Mucosa of descending colon (tissue), 3 donors: ENCODE data around the gene TTC34. TPM values are rescaled to one million over a fixed set of nuclear protein-coding genes. Genes with fewer than 3 reads are reported as not detected.
"Not testable (repeated sequence)": the region's sequence is repeated elsewhere in the genome, so short reads cannot be mapped to it uniquely, and the experiment has no call there.

ENCODE experiments used
- ATAC-seq: fragments of 200-7000 bp; cut with Tn5 transposase; one replicate; pipeline ENCODE4 v1.9.1; 2020; ENCODE audit warnings: mild to moderate bottlenecking, moderate library complexity
- DNase-seq, 3 donors: peaks; one replicate each; pipeline ENCODE4 v3.0.0-alpha.2; 2020
- H3K36me3 ChIP-seq: fragments of 200-600 bp; one replicate; pipeline ENCODE4 v1.8.0; 2021; ENCODE audit warnings: low read depth, mild to moderate bottlenecking
- H3K4me1 ChIP-seq: fragments of 200-600 bp; one replicate; pipeline ENCODE4 v1.8.0; 2021; ENCODE audit warnings: low read depth, mild to moderate bottlenecking
- H3K4me3 ChIP-seq: fragments of 200-600 bp; one replicate; pipeline ENCODE4 v1.8.0; 2021; ENCODE audit warnings: mild to moderate bottlenecking
- H3K9me3 ChIP-seq: fragments of 200-600 bp; one replicate; pipeline ENCODE4 v1.8.0; 2021; ENCODE audit warnings: mild to moderate bottlenecking
- intact Hi-C, 2 donors: fragments of 100-400 bp; cut with DNase I in 1 of 2; cut with micrococcal nuclease in 1 of 2; formaldehyde crosslinking; loops; one replicate each; pipeline versions ENCODE4 v1.11.0 to v1.11.1; 2022; cut with DNase I, micrococcal nuclease
- total RNA-seq, 3 donors: library from RNA; stranded (reverse); fragmentation: NEBNext Ultra II Directional in 2 of 3; extraction: Animal tissue kit (Norgen Biotek cat#: 25700) in 2 of 3; gene quantifications; one replicate each; pipeline versions ENCODE4 v1.2.1 to v1.2.4, GENCODE V29; 2021 to 2023
- TF ChIP-seq, protein P1 (sequence below): fragments of 200-600 bp; IDR thresholded peaks from one replicate; pipeline ENCODE4 v1.8.0; 2022; ENCODE audit warnings: antibody characterized with exemption, mild to moderate bottlenecking
- donor health status: DM: no; HTN: no; CAD: no; lungs with moderate emphysema.
- donor health status: DM: no; HTN: no; CAD: no.
- donor health status: DM: no; HTN: yes; CAD: no.

TTC34 gene
- total RNA-seq, 3 donors from 2014 or later: 0.43 to 1.1 (median 0.61) TPM

DNA sequence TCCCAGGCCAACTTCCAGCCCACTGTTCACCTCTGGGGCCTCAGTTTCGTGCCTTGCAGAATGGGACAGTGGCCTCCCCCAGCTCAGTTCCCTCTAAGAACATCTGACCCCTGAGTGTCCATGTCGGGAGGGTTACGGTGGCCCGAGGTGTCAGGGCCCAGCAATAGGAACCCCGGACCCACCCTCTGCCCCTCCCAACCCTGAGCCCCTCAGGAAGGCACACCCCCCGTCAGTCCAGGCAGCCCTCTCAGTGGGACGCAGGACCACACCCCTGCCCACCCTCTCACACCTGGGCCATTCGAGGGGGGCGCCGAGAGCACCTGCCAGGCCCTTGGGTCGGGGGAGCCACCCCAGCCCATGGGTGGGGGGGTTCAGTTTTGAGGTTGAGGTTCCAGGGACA lies 447 bp downstream of the TTC34 start:
- no peak for ATAC-seq
- no peaks in the 10 kb centered on the region for H3K9me3 ChIP-seq

DNA sequence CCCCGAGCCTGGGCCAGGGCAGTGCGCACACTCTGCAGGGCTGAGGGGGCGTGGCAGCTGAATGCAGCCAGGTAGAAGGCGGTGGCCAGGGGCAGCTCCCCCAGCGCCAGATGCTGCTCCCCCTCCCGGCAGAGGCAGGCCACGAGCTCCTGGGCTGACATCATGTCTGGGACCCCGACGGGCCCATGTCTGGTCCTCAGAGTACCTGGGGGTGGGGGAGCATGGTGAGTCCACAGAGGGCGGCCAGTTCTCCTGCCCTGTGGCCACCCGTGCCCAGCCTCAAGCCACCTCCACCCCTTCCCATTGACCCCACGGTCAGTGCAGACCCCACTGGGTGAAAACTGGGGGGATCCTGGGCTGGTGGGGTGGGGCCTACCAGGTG lies 838 bp downstream of the TTC34 start:
- peak in 2 of 3 donors; percentile 13 to 34 for DNase-seq

More for the DNA sequence above, 447 bp downstream of the TTC34 start:
- H3K4me1 ChIP-seq: no peaks in the 10 kb centered on the region
- TF ChIP-seq, protein P1, sequence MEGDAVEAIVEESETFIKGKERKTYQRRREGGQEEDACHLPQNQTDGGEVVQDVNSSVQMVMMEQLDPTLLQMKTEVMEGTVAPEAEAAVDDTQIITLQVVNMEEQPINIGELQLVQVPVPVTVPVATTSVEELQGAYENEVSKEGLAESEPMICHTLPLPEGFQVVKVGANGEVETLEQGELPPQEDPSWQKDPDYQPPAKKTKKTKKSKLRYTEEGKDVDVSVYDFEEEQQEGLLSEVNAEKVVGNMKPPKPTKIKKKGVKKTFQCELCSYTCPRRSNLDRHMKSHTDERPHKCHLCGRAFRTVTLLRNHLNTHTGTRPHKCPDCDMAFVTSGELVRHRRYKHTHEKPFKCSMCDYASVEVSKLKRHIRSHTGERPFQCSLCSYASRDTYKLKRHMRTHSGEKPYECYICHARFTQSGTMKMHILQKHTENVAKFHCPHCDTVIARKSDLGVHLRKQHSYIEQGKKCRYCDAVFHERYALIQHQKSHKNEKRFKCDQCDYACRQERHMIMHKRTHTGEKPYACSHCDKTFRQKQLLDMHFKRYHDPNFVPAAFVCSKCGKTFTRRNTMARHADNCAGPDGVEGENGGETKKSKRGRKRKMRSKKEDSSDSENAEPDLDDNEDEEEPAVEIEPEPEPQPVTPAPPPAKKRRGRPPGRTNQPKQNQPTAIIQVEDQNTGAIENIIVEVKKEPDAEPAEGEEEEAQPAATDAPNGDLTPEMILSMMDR: no peak
- intact Hi-C loops: no loop called here
- H3K4me3 ChIP-seq: no peak overlapping the region
- no peaks in the 10 kb centered on the region for H3K36me3 ChIP-seq
- peak in 2 of 3 donors; percentile 15 to 37 for DNase-seq

DNA sequence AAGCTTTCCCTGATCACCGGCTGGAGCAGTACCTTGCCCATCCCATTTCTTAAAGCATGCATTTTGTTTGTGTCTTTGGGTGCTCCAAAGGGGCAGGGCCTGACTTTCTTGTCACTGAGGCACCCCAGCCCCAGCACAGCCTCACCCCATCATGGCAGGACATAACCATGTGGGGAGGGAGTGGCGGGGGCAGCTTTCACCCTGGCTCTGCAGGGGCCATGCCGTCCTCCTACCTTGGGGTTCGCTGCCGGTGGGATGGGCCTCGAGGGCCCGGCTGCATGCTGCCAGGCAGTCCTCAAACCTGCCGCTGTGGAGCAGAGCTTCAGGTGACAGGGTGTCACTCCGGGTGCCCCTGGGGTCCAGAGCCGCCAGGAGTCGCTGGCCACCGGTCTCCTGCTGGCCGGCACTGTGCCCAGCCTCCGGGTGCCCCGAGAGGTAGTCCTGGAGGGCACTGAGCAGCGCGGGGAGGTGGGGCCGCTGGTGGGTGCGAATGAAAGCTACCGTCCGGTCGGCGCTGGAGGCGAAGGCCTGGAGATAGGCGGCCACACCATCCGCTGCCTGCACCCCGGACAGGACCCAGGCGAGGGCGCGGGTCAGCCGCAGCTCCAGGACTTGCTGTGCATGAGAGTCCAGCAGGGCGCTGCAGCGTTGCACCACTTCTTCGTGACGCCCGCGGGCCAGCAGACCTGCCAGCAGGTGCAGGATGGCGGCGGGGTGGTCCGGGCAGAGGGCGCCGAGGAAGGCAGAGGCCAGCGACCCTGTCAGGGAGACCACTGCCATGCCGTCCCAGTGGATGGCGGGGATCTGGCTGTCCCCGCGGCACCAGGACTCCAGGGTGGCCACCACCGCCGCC lies 1.5 kb downstream of the TTC34 start:
- intact Hi-C loops: no loop called here
- Histone ChIP-seq H3K9me3 (peaks cover 3% of the 10 kb centered on the region), H3K4me1 (no peaks in the 10 kb centered on the region), H3K4me3 (no peak overlapping the region), H3K36me3 (no peaks in the 10 kb centered on the region)
- ATAC-seq (no peak), DNase-seq (peak in 2 of 3 donors; percentile 4 to 34)
- TF ChIP-seq, protein P1: no peak

More for the DNA sequence above, 838 bp downstream of the TTC34 start:
- no peak for ATAC-seq
- no peaks in the 10 kb centered on the region for H3K4me1 ChIP-seq
- intact Hi-C loops: no loop called here
- no peak overlapping the region for H3K4me3 ChIP-seq
- TF ChIP-seq, protein P1: no peak
- no peaks in the 10 kb centered on the region for H3K9me3 ChIP-seq
- no peaks in the 10 kb centered on the region for H3K36me3 ChIP-seq

DNA sequence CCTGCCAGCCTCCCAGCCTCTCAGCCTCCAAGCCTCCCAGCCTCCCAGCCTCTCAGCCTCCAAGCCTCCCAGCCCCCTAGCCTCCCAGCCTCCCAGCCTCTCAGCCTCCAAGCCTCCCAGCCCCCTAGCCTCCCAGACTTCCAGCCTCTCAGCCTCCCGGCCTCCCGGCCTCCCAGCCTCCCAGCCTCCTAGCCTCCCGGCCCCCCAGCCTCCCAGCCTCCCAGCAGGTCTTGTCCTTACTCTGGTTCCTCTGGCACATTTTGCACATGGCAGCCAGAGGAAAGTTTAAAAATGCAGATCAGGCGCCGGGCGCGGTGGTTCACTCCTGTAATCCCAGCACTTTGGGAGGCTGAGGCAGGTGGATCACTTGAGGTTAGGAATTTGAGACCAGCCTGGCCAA lies 2.5 kb downstream of the TTC34 start:
- peak in 1 of 3 donors; percentile 4 for DNase-seq
- H3K4me1 ChIP-seq, intact Hi-C loops, ATAC-seq, H3K9me3 ChIP-seq, H3K4me3 ChIP-seq, H3K36me3 ChIP-seq: not testable (repeated sequence)

DNA sequence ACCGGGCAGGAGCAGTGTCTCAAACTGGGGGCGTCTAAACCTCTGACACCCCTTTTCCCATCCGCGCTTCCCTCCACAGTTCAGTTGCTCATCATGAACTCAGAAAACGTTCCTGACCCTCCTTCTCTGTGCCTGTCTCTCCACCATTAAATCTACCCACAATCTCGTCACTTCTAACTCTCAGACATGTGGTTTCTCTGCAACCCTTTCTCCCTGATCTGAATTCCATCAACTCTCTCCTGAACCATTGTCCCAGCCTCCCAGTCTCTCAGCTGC lies 3.8 kb downstream of the TTC34 start:
- DNase-seq: no peak
- H3K4me3 ChIP-seq: no peak overlapping the region
- intact Hi-C loops: no loop called here
- H3K4me1 ChIP-seq: no peaks in the 10 kb centered on the region
- peaks cover 16% of the 10 kb centered on the region for H3K9me3 ChIP-seq
- no peaks in the 10 kb centered on the region for H3K36me3 ChIP-seq
- no peak for ATAC-seq
- TF ChIP-seq, protein P1: no peak

DNA sequence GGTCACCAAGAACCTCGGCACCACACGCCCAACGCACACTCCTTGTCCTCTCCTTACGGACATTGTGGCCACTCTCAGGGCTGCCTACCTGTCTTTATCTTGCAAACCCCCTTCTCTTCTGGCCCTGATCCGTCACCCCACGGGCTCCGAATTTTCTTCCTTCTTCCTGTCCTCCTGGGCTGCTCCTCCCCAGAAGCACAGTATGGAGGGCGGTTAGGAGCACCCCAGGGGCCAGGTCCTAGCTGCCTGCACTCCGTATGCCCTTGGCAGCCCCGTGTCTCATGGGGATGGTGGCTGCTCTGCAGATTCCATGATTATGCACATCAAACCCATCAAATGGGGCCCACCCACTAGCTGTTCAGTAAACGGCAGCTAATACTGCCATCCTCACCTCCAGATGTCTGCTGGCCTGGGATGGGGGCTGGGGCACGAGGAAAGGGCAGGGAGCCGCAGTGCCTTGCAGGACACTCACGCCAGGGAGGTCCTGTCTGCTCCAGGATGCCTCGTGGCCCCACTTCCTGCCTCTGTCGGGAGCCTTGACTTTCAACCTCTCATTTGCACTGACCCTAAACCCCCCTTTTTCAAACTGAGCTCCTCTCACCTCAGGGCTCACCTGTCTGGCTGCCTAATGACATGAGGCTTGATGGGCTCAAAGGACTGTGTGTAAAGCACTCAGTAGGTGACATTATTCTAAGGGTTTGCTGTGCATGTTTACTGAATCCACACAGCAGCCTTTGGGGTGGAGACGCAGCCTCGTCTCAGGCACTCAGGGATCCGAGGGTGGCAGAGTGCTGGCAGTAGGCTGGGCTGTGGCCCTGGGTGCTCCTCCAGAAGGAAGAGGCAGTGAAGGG lies 4.4 kb downstream of the TTC34 start:
- Histone ChIP-seq H3K4me3 (no peak overlapping the region), H3K9me3 (peaks cover 21% of the 10 kb centered on the region), H3K4me1 (no peaks in the 10 kb centered on the region), H3K36me3 (no peaks in the 10 kb centered on the region)
- DNase-seq (peak in 1 of 3 donors; percentile 7), ATAC-seq (no peak)
- TF ChIP-seq, protein P1: no peak
- intact Hi-C loops: no loop called here
